Astrocyte (in vitro differentiated cells and primary cell): ENCODE results near the gene VIM.

Experiments used
- CTCF ChIP-seq: IDR thresholded peaks from 2 replicates; pipeline ENCODE4 v1.5.1; 2011; ENCODE audit warnings: low read depth, mild to moderate bottlenecking, inconsistent platforms, low read length, moderate library complexity; ENCODE audit not compliant: insufficient read depth
- EZH2 ChIP-seq: IDR thresholded peaks from 2 replicates; pipeline ENCODE4 v1.6.1; 2012; ENCODE audit warnings: mild to moderate bottlenecking, low read length, inconsistent platforms; ENCODE audit not compliant: insufficient read depth

- TF ChIP-seq CTCF = no peak
- no peak for TF ChIP-seq EZH2
These were observed 7.4 kb upstream of the VIM start for GRCh38 chr10:17220652-17221100.
